Fibroblast of skin of right quadriceps (primary cell): ENCODE data around the gene RBM12.

Source experiments
- DNase-seq: peaks from one replicate; pipeline ENCODE4 v3.0.0-alpha.2; 2013

The RBM12 gene

GRCh38 chr20:35618263-35619131 is 46.2 kb downstream of the RBM12 start:
- no peak for DNase-seq

GRCh38 chr20:35617397-35618262 is 47.1 kb downstream of the RBM12 start:
- DNase-seq = peak; percentile 58

DNA sequence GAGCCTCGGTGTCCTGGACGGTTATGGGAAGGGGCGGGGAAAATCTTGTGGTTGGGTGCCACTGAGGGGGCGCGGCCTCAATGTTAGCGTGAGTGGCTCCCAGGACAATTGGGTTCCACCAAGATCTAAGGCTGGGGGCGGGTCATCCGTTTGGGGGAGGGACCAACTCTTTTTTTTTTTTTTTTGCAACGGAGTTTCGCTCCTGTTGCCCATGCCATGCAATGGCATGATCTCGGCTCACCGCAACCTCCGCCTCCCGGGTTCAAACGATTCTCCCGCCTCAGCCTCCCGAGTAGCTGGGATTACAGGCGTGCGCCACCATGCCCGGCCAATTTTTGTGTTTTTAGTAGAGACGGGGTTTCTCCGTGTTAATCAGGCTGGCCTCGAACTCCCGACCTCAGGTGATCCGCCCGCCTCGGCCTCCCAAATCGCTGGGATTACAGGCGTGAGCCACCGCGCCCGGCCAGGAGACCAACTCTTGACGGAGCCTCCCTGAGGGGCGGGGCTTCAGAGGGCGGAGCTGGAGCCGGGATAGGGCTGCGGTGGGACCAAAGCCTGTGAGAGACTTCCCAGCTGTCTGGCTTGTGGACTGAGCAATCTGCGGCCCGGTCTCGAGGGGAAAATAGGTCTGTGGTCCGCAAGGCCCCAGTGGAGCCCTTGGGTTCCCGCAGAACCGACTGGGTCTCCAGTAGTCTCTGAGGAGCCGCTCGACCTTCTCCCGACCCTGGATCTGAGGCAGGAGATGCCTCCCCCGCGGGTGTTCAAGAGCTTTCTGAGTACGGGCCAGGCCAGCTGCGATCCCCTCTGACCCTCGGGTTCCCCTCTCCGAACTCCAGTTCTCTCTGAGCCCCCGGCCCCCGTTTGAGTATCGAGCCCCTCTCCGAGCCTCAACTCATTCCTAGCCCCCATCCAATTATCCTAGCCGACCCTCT is 48.0 kb downstream of the RBM12 start:
- peak; percentile 100 for DNase-seq

- DNase-seq = no peak
These were observed 48.8 kb downstream of the RBM12 start, which contains the start of gene SPAG4 for GRCh38 chr20:35615667-35616464. SPAG4 (plus strand) TSS chr20:35615829; CDS start chr20:35616004, 175 bp downstream.

GRCh38 chr20:35611482-35611881 is 53.2 kb downstream of the RBM12 start:
- no peak for DNase-seq

DNA sequence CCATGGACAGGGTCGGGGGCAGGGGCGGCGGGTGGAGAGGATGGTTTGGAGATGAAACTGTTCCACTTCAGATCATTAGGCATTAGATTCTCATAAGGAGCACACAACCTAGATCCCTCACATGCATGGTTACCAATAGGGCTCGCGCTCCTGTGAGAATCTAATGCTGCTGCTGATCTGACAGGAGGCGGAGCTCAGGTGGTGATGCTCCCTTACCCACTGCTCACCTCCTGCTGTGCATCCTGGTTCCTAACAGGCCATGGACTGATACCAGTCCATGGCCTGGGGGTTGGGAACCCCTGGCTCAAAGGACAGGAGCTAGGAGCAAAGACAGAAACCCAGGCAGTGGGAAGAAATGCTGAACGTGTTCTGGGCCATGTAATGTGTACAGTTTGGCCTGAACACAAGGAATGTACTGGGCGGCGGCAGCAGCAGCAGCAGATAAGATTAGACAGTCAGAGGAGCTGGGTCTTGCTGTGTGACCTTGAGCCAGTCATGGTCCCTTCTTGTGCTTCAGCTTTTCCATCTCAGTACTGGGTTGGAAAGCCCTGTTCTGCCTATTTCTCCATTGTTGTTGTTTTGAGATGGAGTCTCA is 53.8 kb downstream of the RBM12 start:
- no peak for DNase-seq

DNA sequence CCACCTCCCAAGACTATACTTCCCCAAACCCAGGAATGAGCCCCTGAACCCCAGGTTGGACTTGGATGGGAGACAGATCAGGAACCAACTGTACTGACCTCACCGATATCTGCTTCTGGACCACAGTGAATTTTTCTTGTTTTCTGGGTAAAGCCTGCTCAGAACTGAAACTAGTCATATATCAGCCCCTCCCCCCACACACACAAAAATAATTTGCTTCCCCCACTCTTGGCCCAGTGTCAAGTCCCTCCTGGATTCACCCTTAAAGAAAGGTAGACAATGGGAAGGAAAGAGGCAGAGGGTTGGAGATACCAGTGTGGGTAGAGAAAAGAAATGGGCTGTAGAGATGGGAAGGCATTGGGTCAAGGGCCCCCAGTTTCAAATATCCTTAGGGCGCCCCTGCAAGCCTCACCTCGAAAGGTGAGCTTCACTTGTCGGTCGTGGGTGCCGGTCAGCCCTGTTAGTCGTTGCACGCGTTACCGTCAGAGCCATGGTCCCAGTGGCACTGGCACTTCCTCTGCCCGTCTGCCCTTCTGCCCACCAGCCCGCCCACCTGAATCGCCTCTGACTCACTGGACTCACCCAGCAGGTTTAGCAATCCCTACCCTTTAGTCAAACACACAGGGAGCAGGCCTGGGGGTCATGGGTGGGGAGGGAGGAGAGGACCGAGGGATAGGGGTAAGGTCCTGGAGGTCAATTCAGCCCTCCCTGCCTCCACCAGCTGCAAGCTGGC is 57.5 kb downstream of the RBM12 start:
- DNase-seq = no peak

GRCh38 chr20:35606127-35606526 is 58.6 kb downstream of the RBM12 start:
- no peak for DNase-seq

DNA sequence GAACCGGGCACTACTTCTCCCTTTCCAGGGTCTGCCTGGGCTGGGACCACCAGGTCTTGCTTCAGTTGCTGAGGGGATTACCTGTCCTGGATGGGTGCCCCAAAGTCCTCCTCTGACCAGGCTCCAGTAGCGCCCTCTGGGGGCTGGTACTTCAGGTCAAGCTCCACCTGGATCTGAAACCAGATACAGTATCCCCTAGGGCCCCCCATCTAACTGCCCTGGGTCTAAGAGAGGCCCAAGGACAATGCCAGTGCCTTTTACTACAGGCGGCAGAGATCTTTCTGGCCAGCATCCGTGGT is 60.3 kb downstream of the RBM12 start:
- no peak for DNase-seq

DNA sequence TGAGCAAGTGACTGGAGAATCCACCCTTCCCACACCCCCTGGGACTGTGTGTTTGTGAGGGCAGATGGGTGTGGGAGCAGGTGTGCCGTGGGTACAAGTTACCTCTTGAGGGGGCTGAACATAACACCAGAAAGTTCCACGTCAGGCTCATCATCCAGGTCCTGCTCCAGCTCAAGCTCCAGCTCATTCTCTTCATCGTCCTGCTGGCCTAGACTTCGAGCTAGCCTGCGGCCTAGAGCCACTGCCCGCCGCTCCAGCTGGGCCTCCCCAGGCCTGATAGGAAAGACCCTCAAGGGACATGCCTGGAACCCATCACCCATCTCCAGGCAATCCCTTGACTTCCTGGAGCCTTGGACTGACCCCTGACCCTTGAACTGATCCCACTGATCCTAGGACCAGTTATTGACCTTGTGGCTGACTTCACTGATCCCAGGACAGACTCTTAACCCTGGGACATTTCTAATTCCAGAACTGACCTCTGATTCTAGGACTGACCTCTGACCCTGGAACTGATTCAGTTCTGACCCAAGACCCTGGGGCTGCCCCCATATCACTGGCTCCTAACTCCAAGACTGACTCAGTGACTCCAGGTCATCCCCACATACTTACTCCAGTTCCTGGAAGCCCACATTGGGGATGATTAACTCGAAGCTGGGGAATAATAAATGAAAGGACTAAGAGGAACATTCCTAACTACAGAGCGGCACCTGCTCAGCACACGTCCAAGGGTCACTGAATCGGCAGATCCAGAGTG is 60.8 kb downstream of the RBM12 start:
- no peak for DNase-seq

- DNase-seq = no peak
These were observed 61.7 kb downstream of the RBM12 start for GRCh38 chr20:35602851-35603495.

GRCh38 chr20:35601990-35602389 is 62.7 kb downstream of the RBM12 start:
- DNase-seq = no peak

GRCh38 chr20:35600993-35601973 is 63.4 kb downstream of the RBM12 start:
- DNase-seq = peak; percentile 71

DNA sequence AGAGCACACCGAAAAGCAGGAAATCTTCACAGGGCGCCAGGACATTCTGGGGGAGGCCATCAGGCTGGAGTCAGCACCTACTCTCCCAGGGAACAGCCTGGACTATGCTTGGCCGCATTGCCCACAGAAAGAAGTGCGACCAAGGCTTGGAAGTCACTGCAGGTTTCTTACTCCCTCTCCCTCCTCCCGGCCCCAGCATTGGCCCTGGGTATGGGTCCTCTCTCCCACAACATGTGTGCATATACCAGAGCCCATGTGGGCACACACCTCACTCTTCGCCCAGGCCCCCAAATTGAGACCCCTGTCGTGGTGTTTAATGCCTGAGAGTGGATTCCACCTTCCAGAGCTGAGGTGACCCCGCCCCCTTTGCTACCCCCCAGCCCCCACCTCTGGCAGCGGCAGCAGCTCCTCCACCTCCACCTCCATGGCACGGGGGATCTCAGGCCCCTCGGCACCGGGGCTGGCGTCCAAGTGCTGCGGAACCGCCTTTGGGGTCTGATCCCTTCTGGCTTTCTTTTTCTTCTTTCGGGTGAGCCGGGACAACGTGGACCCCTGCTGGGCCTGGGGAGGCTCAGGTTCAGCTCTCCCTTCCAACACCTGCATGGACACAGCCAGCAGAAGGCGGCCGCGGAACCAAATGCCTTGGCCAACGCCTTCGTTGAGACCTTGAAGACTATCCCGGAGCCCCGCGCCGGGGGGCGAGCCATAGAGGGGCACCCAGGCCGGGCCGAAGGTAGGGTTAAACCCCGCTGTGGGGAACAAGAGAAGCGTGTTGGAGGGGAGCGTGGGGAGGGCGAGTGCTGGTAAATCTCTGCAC is 64.3 kb downstream of the RBM12 start:
- DNase-seq = no peak

DNA sequence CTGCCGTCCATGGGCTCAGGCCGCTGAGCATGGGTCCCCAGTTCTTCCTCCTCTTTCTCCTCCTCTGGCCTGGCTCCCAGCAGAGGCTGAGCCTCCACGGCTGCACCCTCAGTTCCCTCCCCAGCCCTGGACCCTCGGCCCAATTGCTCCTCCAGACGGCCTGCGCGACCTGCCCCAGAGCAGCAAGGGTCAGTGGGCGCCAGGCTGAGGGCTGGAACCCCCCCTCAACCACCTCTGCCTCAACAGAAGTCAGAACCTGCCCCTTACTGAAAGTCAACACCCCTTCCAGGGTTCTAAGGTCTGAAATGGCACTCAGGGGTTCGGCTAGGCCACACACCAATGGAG is 65.0 kb downstream of the RBM12 start:
- DNase-seq = no peak
